Endodermal cell (in vitro differentiated cells): ENCODE measurements around the gene MYRIP. TPM values are rescaled to one million over a fixed set of nuclear protein-coding genes. Genes with fewer than 3 reads are reported as not detected.

ENCODE experiments used
- DNase-seq: peaks from one replicate; pipeline ENCODE4 v3.0.0-alpha.2; 2017
- H3K27ac ChIP-seq: 2 replicates; pipeline ENCODE4 v1.5.1; 2013; ENCODE audit warnings: mild to moderate bottlenecking, low read depth, low read length, moderate library complexity
- H3K27me3 ChIP-seq: 2 replicates; pipeline ENCODE4 v1.6.1; 2013; ENCODE audit warnings: mild to moderate bottlenecking, low read length, moderate library complexity; ENCODE audit not compliant: insufficient read depth, control insufficient read depth, poor library complexity, severe bottlenecking
- H3K36me3 ChIP-seq: 2 replicates; pipeline ENCODE4 v1.7.0; 2013; ENCODE audit warnings: mild to moderate bottlenecking, low read length, moderate library complexity; ENCODE audit not compliant: control insufficient read depth, insufficient read depth
- H3K4me1 ChIP-seq: one replicate; pipeline ENCODE4 v1.7.0; 2013; ENCODE audit warnings: low read length; ENCODE audit not compliant: control insufficient read depth, insufficient read depth
- H3K4me3 ChIP-seq: 2 replicates; pipeline ENCODE4 v1.5.1; 2013; ENCODE audit warnings: mild to moderate bottlenecking, low read length, moderate library complexity
- H3K9ac ChIP-seq: 2 replicates; pipeline ENCODE4 v1.6.1; 2013; ENCODE audit warnings: mild to moderate bottlenecking, low read length, moderate library complexity; ENCODE audit not compliant: poor library complexity, severe bottlenecking; ENCODE audit errors: extremely low read depth
- H3K9me3 ChIP-seq: 2 replicates; pipeline ENCODE4 v1.6.1; 2013; ENCODE audit warnings: mild to moderate bottlenecking, low read length, moderate library complexity; ENCODE audit not compliant: control insufficient read depth
- H3K27ac Mint-ChIP-seq: 2 replicates; pipeline ENCODE4 v1.8.0; 2020; ENCODE audit warnings: mixed read lengths
- H3K27me3 Mint-ChIP-seq: 2 replicates; pipeline ENCODE4 v1.8.0; 2021; ENCODE audit warnings: mild to moderate bottlenecking, mixed read lengths; ENCODE audit not compliant: insufficient read depth
- H3K36me3 Mint-ChIP-seq: 2 replicates; pipeline ENCODE4 v1.8.0; 2020; ENCODE audit warnings: low read depth, mixed read lengths
- H3K4me1 Mint-ChIP-seq: 2 replicates; pipeline ENCODE4 v1.8.0; 2020; ENCODE audit warnings: mixed read lengths
- H3K4me3 Mint-ChIP-seq: 2 replicates; pipeline ENCODE4 v1.8.0; 2020; ENCODE audit warnings: mild to moderate bottlenecking, moderate library complexity, mixed read lengths
- H3K9me3 Mint-ChIP-seq: 2 replicates; pipeline ENCODE4 v1.8.0; 2020; ENCODE audit warnings: mild to moderate bottlenecking, mixed read lengths
- WGBS, 2 experiments: methylation state at CpG; one replicate each; pipeline versions ENCODE4 v1.1.5 to v1.1.7; 2013; ENCODE audit warnings: missing lambda C conversion rate in 2 of 2, mixed read lengths in 1 of 2; ENCODE audit not compliant: insufficient coverage in 1 of 2, insufficient read length in 1 of 2; 5-methylcytosine and 5-hydroxymethylcytosine counted together
- total RNA-seq, 2 donors: library from RNA; stranded (reverse); fragmentation: NEBNext Ultra II Directional in 1 of 2; extraction: Animal tissue kit (Norgen Biotek cat#: 25700) in 1 of 2; gene quantifications; 2 replicates in 1 of 2; 3 replicates in 1 of 2; pipeline ENCODE4 v1.2.1, GENCODE V29; 2021
- TF ChIP-seq, protein P1 (sequence below): fragments of 200-600 bp; sonication (generic); conservative IDR thresholded peaks from 2 replicates; pipeline ENCODE4 v1.5.0; 2021; ENCODE audit warnings: antibody characterized with exemption, mild to moderate bottlenecking

MYRIP gene
- total RNA-seq, 2 donors from 2014 or later, result 4.3 to 4.6 TPM

- no peaks in the 10 kb centered on the region for H3K9me3 ChIP-seq
- WGBS, 2 experiments, result 89 to 95% methylated on average over 3 of the region's 3 CpGs
- TF ChIP-seq, protein P1, sequence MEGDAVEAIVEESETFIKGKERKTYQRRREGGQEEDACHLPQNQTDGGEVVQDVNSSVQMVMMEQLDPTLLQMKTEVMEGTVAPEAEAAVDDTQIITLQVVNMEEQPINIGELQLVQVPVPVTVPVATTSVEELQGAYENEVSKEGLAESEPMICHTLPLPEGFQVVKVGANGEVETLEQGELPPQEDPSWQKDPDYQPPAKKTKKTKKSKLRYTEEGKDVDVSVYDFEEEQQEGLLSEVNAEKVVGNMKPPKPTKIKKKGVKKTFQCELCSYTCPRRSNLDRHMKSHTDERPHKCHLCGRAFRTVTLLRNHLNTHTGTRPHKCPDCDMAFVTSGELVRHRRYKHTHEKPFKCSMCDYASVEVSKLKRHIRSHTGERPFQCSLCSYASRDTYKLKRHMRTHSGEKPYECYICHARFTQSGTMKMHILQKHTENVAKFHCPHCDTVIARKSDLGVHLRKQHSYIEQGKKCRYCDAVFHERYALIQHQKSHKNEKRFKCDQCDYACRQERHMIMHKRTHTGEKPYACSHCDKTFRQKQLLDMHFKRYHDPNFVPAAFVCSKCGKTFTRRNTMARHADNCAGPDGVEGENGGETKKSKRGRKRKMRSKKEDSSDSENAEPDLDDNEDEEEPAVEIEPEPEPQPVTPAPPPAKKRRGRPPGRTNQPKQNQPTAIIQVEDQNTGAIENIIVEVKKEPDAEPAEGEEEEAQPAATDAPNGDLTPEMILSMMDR, result no peak
- no peak overlapping the region for H3K27ac ChIP-seq
- H3K4me3 Mint-ChIP-seq, result no peak overlapping the region
- H3K9ac ChIP-seq, result no peak overlapping the region
- H3K27ac Mint-ChIP-seq, result no peak overlapping the region
- no peak for DNase-seq
- H3K9me3 Mint-ChIP-seq, result no peaks in the 10 kb centered on the region
- no peaks in the 10 kb centered on the region for H3K27me3 Mint-ChIP-seq
- no peaks in the 10 kb centered on the region for H3K36me3 Mint-ChIP-seq
- no peaks in the 10 kb centered on the region for H3K36me3 ChIP-seq
- H3K4me1 Mint-ChIP-seq, result no peaks in the 10 kb centered on the region
- no peaks in the 10 kb centered on the region for H3K4me1 ChIP-seq
- no peaks in the 10 kb centered on the region for H3K27me3 ChIP-seq
- H3K4me3 ChIP-seq, result no peak overlapping the region
Measured at GRCh38 chr3:39788128-39788883, 21.1 kb upstream of the MYRIP start.

DNA sequence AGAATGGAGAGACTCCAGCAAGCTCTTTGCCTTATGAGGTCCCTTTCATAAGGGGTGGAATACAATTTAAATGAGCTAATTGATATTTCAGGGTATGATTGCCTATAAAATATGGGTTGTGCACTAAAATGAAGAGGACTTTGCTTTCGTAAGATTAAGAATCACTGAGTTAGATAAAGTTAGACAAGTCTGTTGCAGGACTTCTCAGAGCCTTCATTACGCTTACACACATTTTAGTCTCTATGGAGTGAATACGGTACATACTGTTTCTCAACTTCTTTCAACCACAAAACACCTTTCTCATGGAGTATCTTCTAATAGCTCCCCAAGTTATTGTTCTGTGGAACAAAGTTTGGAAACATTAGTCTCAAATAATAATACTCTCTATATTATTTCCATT is 17.8 kb upstream of the MYRIP start:
- no peaks in the 10 kb centered on the region for H3K36me3 Mint-ChIP-seq
- no peaks in the 10 kb centered on the region for H3K27me3 Mint-ChIP-seq
- Histone ChIP-seq H3K4me3 (no peak overlapping the region), H3K9me3 (no peaks in the 10 kb centered on the region), H3K4me1 (no peaks in the 10 kb centered on the region), H3K27ac (no peak overlapping the region), H3K9ac (no peak overlapping the region), H3K36me3 (no peaks in the 10 kb centered on the region), H3K27me3 (no peaks in the 10 kb centered on the region)
- no peak overlapping the region for H3K27ac Mint-ChIP-seq
- H3K9me3 Mint-ChIP-seq, result no peaks in the 10 kb centered on the region
- WGBS, 2 experiments, result 91 to 100% methylated on average over 3 of the region's 3 CpGs
- no peaks in the 10 kb centered on the region for H3K4me1 Mint-ChIP-seq
- TF ChIP-seq, protein P1, result no peak
- DNase-seq, result no peak
- H3K4me3 Mint-ChIP-seq, result no peak overlapping the region

DNA sequence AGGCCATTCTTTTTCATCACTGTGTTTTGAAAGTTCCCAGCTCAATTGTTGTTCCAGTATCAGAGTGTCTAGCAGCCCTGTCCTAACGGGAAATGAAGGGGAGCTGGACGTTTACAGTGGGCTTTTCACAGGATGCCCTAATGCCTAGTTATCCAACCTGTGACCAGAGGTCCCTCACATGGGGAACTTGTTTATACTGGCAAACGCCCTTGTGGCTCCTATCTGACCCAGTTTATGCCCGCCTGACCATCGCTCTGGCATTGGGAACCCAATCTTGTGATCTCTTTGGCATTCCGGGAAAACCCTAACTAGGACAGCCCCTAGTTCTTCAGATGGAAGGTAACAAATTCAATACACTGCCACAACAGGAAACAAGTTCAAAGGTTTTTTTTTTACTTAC is 14.5 kb upstream of the MYRIP start:
- Histone ChIP-seq H3K9ac (no peak overlapping the region), H3K27ac (no peak overlapping the region), H3K4me3 (no peak overlapping the region), H3K27me3 (no peaks in the 10 kb centered on the region), H3K4me1 (no peaks in the 10 kb centered on the region), H3K9me3 (no peaks in the 10 kb centered on the region), H3K36me3 (no peaks in the 10 kb centered on the region)
- no peak overlapping the region for H3K27ac Mint-ChIP-seq
- no peak for DNase-seq
- H3K9me3 Mint-ChIP-seq, result no peaks in the 10 kb centered on the region
- H3K4me1 Mint-ChIP-seq, result no peaks in the 10 kb centered on the region
- no peaks in the 10 kb centered on the region for H3K36me3 Mint-ChIP-seq
- no peak overlapping the region for H3K4me3 Mint-ChIP-seq
- H3K27me3 Mint-ChIP-seq, result peaks cover 6% of the 10 kb centered on the region
- TF ChIP-seq, protein P1, result no peak
- 89% methylated on average over 5 to 6 of the region's 6 CpGs for WGBS, 2 experiments
